Omental fat pad (tissue), 4 donors: Measurements from ENCODE around the gene TRIO. TPM values are rescaled to one million over a fixed set of nuclear protein-coding genes. Genes with fewer than 3 reads are reported as not detected.

Experiments
- ATAC-seq: fragments of 150-250 bp; one replicate; pipeline ENCODE4 v1.9.1; 2016; ENCODE audit warnings: mild to moderate bottlenecking, moderate library complexity; ENCODE audit not compliant: low FRiP score
- DNase-seq: peaks from one replicate; pipeline ENCODE4 v3.0.0-alpha.2; 2019; ENCODE audit warnings: low spot score
- CTCF ChIP-seq, 3 donors: fragments of 450-650 bp; IDR thresholded peaks; one replicate each; pipeline ENCODE4 v1.5.1; 2016 to 2017; ENCODE audit warnings: antibody characterized with exemption in 3 of 3, mild to moderate bottlenecking in 3 of 3, moderate library complexity in 2 of 3
- total RNA-seq, 4 donors: library from RNA; depleted of rRNA; stranded (reverse); fragments of >200 nt; gene quantifications; one replicate each; pipeline ENCODE4 v1.1.0, GENCODE V29; 2016

Gene TRIO
- total RNA-seq, 4 donors from 2014 or later: 125 to 370 (median 193) TPM

- DNase-seq: no peak
- TF ChIP-seq CTCF (IDR thresholded peaks at IDR 0.05): no peak
- ATAC-seq: no peak
Observed at GRCh38 chr5:14296533-14297331, 153.6 kb downstream of the TRIO start.

- DNase-seq: no peak
- no peak for TF ChIP-seq CTCF (IDR thresholded peaks at IDR 0.05)
- no peak for ATAC-seq
Observed at GRCh38 chr5:14297697-14298096, 154.6 kb downstream of the TRIO start.

- DNase-seq (no peak), ATAC-seq (peak; percentile 35)
- TF ChIP-seq CTCF (IDR thresholded peaks at IDR 0.05): no peak
Observed at GRCh38 chr5:14298126-14298847, 155.1 kb downstream of the TRIO start.

GRCh38 chr5:14299666-14300065 is 156.5 kb downstream of the TRIO start:
- no peak for ATAC-seq
- no peak for DNase-seq
- no peak for TF ChIP-seq CTCF (IDR thresholded peaks at IDR 0.05)

GRCh38 chr5:14301186-14301585 is 158.0 kb downstream of the TRIO start:
- ATAC-seq (no peak), DNase-seq (no peak)
- TF ChIP-seq CTCF (IDR thresholded peaks at IDR 0.05): no peak

- no peak for ATAC-seq
- TF ChIP-seq CTCF (IDR thresholded peaks at IDR 0.05): no peak
- no peak for DNase-seq
Observed at GRCh38 chr5:14302330-14302729, 159.2 kb downstream of the TRIO start.
